OCI-LY7 (cell line): ENCODE results near the gene SREK1IP1.

Experiments used
- EZH2phosphoT487 ChIP-seq: fragments of 200-600 bp; sonication (generic); IDR thresholded peaks from 2 replicates; pipeline ENCODE4 v1.6.1; 2018; ENCODE audit warnings: low read depth, borderline replicate concordance, mild to moderate bottlenecking, mixed run types, antibody characterized with exemption, low read length, moderate library complexity, mixed read lengths
- TF ChIP-seq, protein P1 (sequence below): fragments of 200-600 bp; sonication (generic); conservative IDR thresholded peaks from 2 replicates; pipeline ENCODE4 v1.5.1; 2014; ENCODE audit warnings: mild to moderate bottlenecking, antibody characterized with exemption, low read length, moderate library complexity, mixed read lengths

DNA sequence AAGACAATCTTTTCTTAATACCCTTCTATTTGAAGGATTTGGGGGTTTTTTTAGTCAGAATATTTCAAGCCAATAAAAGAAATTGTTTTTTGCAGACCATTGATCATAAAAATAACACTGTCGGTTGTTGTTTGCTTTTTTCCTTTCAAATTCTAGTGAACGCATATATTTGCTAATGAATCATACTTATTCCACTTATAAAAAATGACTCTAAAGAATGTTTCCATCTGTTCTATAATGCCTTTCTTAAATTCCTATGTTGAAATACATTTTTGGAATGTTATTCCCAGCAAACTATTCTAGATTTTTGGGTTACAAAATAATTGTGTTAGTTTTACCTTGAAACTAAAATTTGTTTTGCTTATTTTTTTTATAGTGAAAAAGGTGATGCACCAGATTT is 32.4 kb upstream of the SREK1IP1 start:
- TF ChIP-seq, protein P1, sequence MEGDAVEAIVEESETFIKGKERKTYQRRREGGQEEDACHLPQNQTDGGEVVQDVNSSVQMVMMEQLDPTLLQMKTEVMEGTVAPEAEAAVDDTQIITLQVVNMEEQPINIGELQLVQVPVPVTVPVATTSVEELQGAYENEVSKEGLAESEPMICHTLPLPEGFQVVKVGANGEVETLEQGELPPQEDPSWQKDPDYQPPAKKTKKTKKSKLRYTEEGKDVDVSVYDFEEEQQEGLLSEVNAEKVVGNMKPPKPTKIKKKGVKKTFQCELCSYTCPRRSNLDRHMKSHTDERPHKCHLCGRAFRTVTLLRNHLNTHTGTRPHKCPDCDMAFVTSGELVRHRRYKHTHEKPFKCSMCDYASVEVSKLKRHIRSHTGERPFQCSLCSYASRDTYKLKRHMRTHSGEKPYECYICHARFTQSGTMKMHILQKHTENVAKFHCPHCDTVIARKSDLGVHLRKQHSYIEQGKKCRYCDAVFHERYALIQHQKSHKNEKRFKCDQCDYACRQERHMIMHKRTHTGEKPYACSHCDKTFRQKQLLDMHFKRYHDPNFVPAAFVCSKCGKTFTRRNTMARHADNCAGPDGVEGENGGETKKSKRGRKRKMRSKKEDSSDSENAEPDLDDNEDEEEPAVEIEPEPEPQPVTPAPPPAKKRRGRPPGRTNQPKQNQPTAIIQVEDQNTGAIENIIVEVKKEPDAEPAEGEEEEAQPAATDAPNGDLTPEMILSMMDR, result no peak
- no peak for TF ChIP-seq EZH2phosphoT487
